Spleen (tissue), 11 donors: ENCODE data around the gene USP26. TPM values are rescaled to one million over a fixed set of nuclear protein-coding genes. Genes with fewer than 3 reads are reported as not detected.
"Not testable (repeated sequence)": the region's sequence is repeated elsewhere in the genome, so short reads cannot be mapped to it uniquely, and the experiment has no call there.

Source experiments
- DNase-seq: peaks from one replicate; pipeline ENCODE4 v3.0.0-alpha.2; 2020
- H3K27ac ChIP-seq, 8 donors: fragments of 200-600 bp; sonication (generic) in 7 of 8; 1 replicate in 4 of 8; 2 replicates in 4 of 8; pipeline versions ENCODE4 v1.5.0 to v1.8.0; 2016 to 2021; ENCODE audit warnings: inconsistent platforms in 4 of 8, mild to moderate bottlenecking in 4 of 8, moderate library complexity in 1 of 8
- H3K27me3 ChIP-seq, 7 donors: fragments of 200-600 bp; sonication (generic) in 6 of 7; replicated peaks in 1 of 7; 1 replicate in 4 of 7; 2 replicates in 3 of 7; pipeline versions ENCODE4 v1.5.0 to v1.8.0; 2016 to 2021; ENCODE audit warnings: inconsistent platforms in 3 of 7, mild to moderate bottlenecking in 1 of 7
- H3K36me3 ChIP-seq, 6 donors: fragments of 200-600 bp; sonication (generic) in 5 of 6; 1 replicate in 4 of 6; 2 replicates in 2 of 6; pipeline versions ENCODE4 v1.5.0 to v1.8.0; 2016 to 2021; ENCODE audit warnings: inconsistent platforms in 2 of 6
- H3K4me1 ChIP-seq, 6 donors: fragments of 200-600 bp; sonication (generic) in 5 of 6; 1 replicate in 3 of 6; 2 replicates in 3 of 6; pipeline versions ENCODE4 v1.5.0 to v1.8.0; 2016 to 2021; ENCODE audit warnings: inconsistent platforms in 3 of 6
- H3K4me3 ChIP-seq, 8 donors: fragments of 200-600 bp; sonication (generic) in 7 of 8; 1 replicate in 4 of 8; 2 replicates in 4 of 8; pipeline versions ENCODE4 v1.5.0 to v1.8.0; 2016 to 2021; ENCODE audit warnings: inconsistent platforms in 4 of 8, mild to moderate bottlenecking in 4 of 8, moderate library complexity in 2 of 8
- H3K9me3 ChIP-seq, 8 donors: fragments of 200-600 bp; sonication (generic) in 7 of 8; 1 replicate in 4 of 8; 2 replicates in 4 of 8; pipeline versions ENCODE4 v1.5.0 to v1.8.0; 2016 to 2021; ENCODE audit warnings: inconsistent platforms in 4 of 8
- POLR2A ChIP-seq, 3 donors: fragments of 450-650 bp; IDR thresholded peaks; one replicate each; pipeline ENCODE4 v1.5.1; 2017; ENCODE audit warnings: antibody characterized with exemption in 3 of 3, mild to moderate bottlenecking in 1 of 3
- POLR2AphosphoS5 ChIP-seq, 3 donors: sonication (generic); formaldehyde crosslinking; IDR thresholded peaks; one replicate each; pipeline ENCODE4 v1.5.1; 2017; ENCODE audit warnings: antibody characterized with exemption in 3 of 3
- WGBS, 5 donors: extraction: QIAGEN DNeasy Blood & Tissue Kit in 3 of 5; methylation state at CpG; one replicate each; pipeline versions ENCODE4 v1.1.5 to v1.1.7; 2013 to 2018; 5-methylcytosine and 5-hydroxymethylcytosine counted together
- intact Hi-C: fragments of 100-400 bp; cut with DNase I; formaldehyde crosslinking; loops from one replicate; pipeline ENCODE4 v1.15.0; 2023; ENCODE audit warnings: low total_unique reads
- polyA plus RNA-seq, 3 donors: library from polyadenylated mRNA; stranded (reverse); fragments of 200-250 nt; gene quantifications; one replicate each; pipeline ENCODE4 v1.2.1, GENCODE V29; 2013
- total RNA-seq, 7 donors: library from RNA; depleted of rRNA in 3 of 7; stranded (reverse); fragments of >200 nt in 3 of 7; fragmentation: NEBNext Ultra II Directional in 4 of 7; extraction: Animal tissue kit (Norgen Biotek cat#: 25700) in 4 of 7; gene quantifications; one replicate each; pipeline versions ENCODE4 v1.1.0 to v1.2.1, GENCODE V29; 2016 to 2021
- TF ChIP-seq, protein P1 (sequence below), 11 experiments: fragments of 200-600 bp in 7 of 11; fragments of 450-650 bp in 4 of 11; sonication (generic) in 4 of 11; IDR thresholded peaks in 8 of 11; conservative IDR thresholded peaks in 3 of 11; 1 replicate in 7 of 11; 2 replicates in 4 of 11; pipeline versions ENCODE4 v1.4.0 to v1.8.0; 2016 to 2021; ENCODE audit warnings: antibody characterized with exemption in 11 of 11, inconsistent platforms in 4 of 11, mild to moderate bottlenecking in 1 of 11
- donor health status: healthy with polysubstance abuse.
- donor health status: DM: no; HTN: no; CAD: no; lungs with moderate emphysema.
- donor health status: DM: no; HTN: no; CAD: no.
- donor health status: Bipolar disorder and iron deficiency.
- donor health status: healthy.
- donor health status: DM: no; HTN: no; CAD: no.
- donor health status: DM: yes; HTN: yes; CAD: no.

Gene USP26
- total and polyA plus RNA-seq, 10 donors, result not detected

DNA sequence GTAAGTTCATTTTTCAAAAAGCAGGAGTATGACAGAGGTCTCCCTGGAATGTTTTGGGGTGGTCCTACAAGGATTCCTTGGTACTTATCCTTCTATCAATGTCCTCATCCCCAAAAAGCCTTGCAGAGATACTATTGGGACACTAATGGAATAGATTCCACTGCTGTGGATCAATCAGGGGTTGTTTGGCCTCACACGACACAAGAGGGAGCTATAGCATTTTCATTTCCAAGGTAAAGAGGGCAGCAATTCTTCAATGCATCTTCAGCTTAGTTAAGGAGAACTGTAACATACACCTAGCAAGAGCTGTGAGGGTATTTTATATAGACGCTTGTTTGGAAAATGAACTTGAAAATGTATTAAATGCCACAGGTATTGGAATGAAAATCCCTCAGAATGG is 50.9 kb downstream of the USP26 start:
- DNase-seq, result no peak
- Histone ChIP-seq H3K36me3 (no peaks in the 10 kb centered on the region), H3K27ac (no peak overlapping the region), H3K4me3 (no peak overlapping the region), H3K27me3 (peaks cover 0 to 26% (median 0%) of the 10 kb centered on the region in 7 donors), H3K4me1 (no peaks in the 10 kb centered on the region), H3K9me3 (no peaks in the 10 kb centered on the region)
- TF ChIP-seq POLR2A (IDR thresholded peaks at IDR 0.05) (no peak), POLR2AphosphoS5 (IDR thresholded peaks at IDR 0.05) (no peak)
- TF ChIP-seq, protein P1, sequence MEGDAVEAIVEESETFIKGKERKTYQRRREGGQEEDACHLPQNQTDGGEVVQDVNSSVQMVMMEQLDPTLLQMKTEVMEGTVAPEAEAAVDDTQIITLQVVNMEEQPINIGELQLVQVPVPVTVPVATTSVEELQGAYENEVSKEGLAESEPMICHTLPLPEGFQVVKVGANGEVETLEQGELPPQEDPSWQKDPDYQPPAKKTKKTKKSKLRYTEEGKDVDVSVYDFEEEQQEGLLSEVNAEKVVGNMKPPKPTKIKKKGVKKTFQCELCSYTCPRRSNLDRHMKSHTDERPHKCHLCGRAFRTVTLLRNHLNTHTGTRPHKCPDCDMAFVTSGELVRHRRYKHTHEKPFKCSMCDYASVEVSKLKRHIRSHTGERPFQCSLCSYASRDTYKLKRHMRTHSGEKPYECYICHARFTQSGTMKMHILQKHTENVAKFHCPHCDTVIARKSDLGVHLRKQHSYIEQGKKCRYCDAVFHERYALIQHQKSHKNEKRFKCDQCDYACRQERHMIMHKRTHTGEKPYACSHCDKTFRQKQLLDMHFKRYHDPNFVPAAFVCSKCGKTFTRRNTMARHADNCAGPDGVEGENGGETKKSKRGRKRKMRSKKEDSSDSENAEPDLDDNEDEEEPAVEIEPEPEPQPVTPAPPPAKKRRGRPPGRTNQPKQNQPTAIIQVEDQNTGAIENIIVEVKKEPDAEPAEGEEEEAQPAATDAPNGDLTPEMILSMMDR (IDR thresholded peaks at IDR 0.05 in 8 of 11, conservative IDR thresholded peaks at IDR 0.05 in 3 of 11), result no peak
- intact Hi-C loops, result no loop called here
- 30 to 66% (median 54%) methylated on average over 2 of the region's 2 CpGs for WGBS, 5 donors

DNA sequence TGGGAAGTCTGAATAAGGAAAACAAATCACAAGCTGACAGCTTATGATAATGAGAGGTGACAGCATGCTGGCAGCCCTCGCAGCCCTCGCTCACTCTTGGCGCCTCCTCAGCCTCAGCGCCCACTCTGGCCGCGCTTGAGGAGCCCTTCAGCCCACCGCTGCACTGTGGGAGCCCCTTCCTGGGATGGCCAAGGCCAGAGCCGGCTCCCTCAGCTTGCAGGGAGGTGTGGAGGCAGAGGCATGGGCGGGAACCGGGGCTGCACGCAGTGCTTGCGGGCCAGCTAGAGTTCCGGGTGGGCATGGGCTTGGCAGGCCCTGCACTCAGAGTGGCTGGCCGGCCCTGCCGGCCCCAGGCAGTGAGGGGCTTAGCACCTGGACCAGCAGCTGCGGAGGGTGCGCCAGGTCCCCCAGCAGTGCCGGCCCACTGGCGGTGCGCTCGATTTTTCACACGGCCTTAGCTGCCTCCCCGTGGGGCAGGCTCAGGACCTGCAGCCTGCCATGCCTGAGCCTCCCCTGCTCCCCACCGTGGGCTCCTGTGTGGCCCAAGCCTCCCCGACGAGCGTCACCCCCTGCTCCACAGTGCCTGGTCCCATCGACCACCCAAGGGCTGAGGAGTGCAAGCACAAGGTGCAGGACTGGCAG is 52.6 kb downstream of the USP26 start:
- H3K36me3 ChIP-seq, H3K27ac ChIP-seq, intact Hi-C loops, H3K9me3 ChIP-seq, H3K4me1 ChIP-seq, H3K4me3 ChIP-seq: not testable (repeated sequence)
- peaks cover 0 to 22% (median 0%) of the 10 kb centered on the region in 7 donors for H3K27me3 ChIP-seq
- 82 to 100% (median 90%) methylated on average over 2 to 28 of the region's 28 CpGs for WGBS, 5 donors
- DNase-seq, result peak; percentile 72

DNA sequence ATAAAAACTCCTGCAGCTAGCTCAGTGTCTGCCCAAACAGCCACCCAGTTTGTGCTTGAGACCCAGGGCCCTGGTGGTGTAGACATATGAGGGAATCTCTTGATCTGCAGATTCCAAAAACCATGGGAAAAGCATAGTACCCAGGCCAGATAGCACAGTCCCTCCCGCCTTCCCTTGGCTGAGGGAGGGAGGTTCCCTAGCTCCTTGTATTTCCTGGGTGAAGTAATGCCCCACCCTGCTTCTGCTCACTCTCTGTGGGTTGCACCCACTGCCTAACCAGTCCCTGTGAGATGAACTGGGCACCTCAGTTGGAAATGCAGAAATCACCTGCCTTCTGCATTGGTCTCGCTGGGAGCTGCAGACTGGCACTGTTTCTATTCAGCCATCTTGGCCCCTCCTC is 54.6 kb downstream of the USP26 start:
- TF ChIP-seq POLR2AphosphoS5 (IDR thresholded peaks at IDR 0.05) (no peak), POLR2A (IDR thresholded peaks at IDR 0.05) (no peak)
- TF ChIP-seq, protein P1 (IDR thresholded peaks at IDR 0.05 in 8 of 11, conservative IDR thresholded peaks at IDR 0.05 in 3 of 11), result no peak
- WGBS, 5 donors, result 72 to 94% (median 81%) methylated on average over 1 to 2 of the region's 2 CpGs
- Histone ChIP-seq H3K27ac (no peak overlapping the region), H3K27me3 (peaks cover 0 to 18% (median 0%) of the 10 kb centered on the region in 7 donors), H3K9me3 (peaks cover 0 to 13% (median 0%) of the 10 kb centered on the region in 8 donors), H3K4me3 (no peak overlapping the region), H3K4me1 (no peaks in the 10 kb centered on the region), H3K36me3 (no peaks in the 10 kb centered on the region)
- no peak for DNase-seq
- intact Hi-C loops, result no loop called here

DNA sequence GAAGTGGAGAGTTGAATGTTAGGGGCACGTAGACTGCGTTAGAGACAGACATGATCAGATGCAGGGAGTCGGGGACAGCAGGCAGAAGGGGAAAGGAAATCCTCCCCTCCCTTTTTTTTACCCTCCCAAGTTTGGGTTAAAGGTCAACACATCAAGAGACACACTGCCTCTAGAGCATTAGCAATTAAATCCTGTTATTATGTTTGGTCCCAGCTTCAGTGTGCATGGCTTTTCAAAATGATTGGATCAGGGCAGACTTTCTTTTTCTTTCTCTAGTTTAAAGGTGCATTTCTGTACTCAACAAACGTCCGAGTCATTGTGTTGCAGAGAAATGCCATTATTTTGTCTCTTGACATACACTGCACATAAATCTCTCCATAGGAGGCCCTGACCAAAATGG is 63.9 kb downstream of the USP26 start:
- no peak for DNase-seq

More for the DNA sequence above, 63.9 kb downstream of the USP26 start:
- no peak overlapping the region for H3K4me3 ChIP-seq
- TF ChIP-seq, protein P1 (IDR thresholded peaks at IDR 0.05 in 8 of 11, conservative IDR thresholded peaks at IDR 0.05 in 3 of 11), result no peak
- TF ChIP-seq POLR2AphosphoS5 (IDR thresholded peaks at IDR 0.05) (no peak), POLR2A (IDR thresholded peaks at IDR 0.05) (no peak)
- no peaks in the 10 kb centered on the region for H3K36me3 ChIP-seq
- no peak overlapping the region for H3K27ac ChIP-seq
- H3K27me3 ChIP-seq, result no peaks in the 10 kb centered on the region
- H3K4me1 ChIP-seq, result no peaks in the 10 kb centered on the region
- intact Hi-C loops, result no loop called here
- H3K9me3 ChIP-seq, result peaks cover 0 to 9% (median 0%) of the 10 kb centered on the region in 8 donors
- 48 to 66% (median 59%) methylated on average over 5 of the region's 5 CpGs for WGBS, 5 donors
